Ishikawa (cell line): ENCODE measurements around the gene GSTO2.

Experiments
- MAX ChIP-seq: IDR thresholded peaks from 2 replicates; pipeline ENCODE4 v1.6.1; 2012
- TEAD4 ChIP-seq: IDR thresholded peaks from 2 replicates; pipeline ENCODE4 v1.6.1; 2012

- TF ChIP-seq MAX = no peak
- TF ChIP-seq TEAD4 = no peak
These were observed 8.8 kb upstream of the GSTO2 start for GRCh38 chr10:104259999-104260774.
